Neural crest cell (in vitro differentiated cells): ENCODE measurements around the gene RALY. TPM values are rescaled to one million over a fixed set of nuclear protein-coding genes. Genes with fewer than 3 reads are reported as not detected.
A peak's percentile ranks its signal among the peaks of the same experiment; 100 is the strongest.

ENCODE experiments used
- DNase-seq: peaks from one replicate; pipeline ENCODE4 v3.0.0; 2021; ENCODE audit warnings: low read depth, mixed read lengths, low spot score
- H3K27ac Mint-ChIP-seq: one replicate; pipeline ENCODE4 v1.8.0; 2021; ENCODE audit warnings: mild to moderate bottlenecking, mixed read lengths; ENCODE audit not compliant: unreplicated experiment
- H3K27me3 Mint-ChIP-seq: 2 replicates; pipeline ENCODE4 v1.8.0; 2021; ENCODE audit warnings: low read depth, mild to moderate bottlenecking, mixed read lengths
- H3K36me3 Mint-ChIP-seq: 2 replicates; pipeline ENCODE4 v1.8.0; 2021; ENCODE audit warnings: low read depth, mild to moderate bottlenecking, mixed read lengths
- H3K4me1 Mint-ChIP-seq: 2 replicates; pipeline ENCODE4 v1.8.0; 2021; ENCODE audit warnings: mixed read lengths
- H3K4me3 Mint-ChIP-seq: one replicate; pipeline ENCODE4 v1.8.0; 2021; ENCODE audit warnings: mild to moderate bottlenecking, mixed read lengths
- H3K9me3 Mint-ChIP-seq: 2 replicates; pipeline ENCODE4 v1.8.0; 2021; ENCODE audit warnings: mixed read lengths
- total RNA-seq: library from RNA; stranded (reverse); gene quantifications from 2 replicates; pipeline ENCODE4 v1.2.1, GENCODE V29; 2021
- TF ChIP-seq, protein P1 (sequence below): fragments of 200-600 bp; sonication (generic); conservative IDR thresholded peaks from 2 replicates; pipeline ENCODE4 v1.5.0; 2021; ENCODE audit warnings: antibody characterized with exemption, mild to moderate bottlenecking

The RALY gene
- total RNA-seq, 1 donor from 2014 or later = 313 TPM

GRCh38 chr20:33994222-33994913, 657 bp downstream of the RALY start:
- Mint-ChIP-seq H3K9me3 (no peaks in the 10 kb centered on the region), H3K4me1 (peaks cover 65% of the 10 kb centered on the region), H3K36me3 (peaks cover 3% of the 10 kb centered on the region), H3K4me3 (peak overlapping the region; percentile 98), H3K27ac (peak overlapping the region; percentile 97), H3K27me3 (no peaks in the 10 kb centered on the region)
- TF ChIP-seq, protein P1, sequence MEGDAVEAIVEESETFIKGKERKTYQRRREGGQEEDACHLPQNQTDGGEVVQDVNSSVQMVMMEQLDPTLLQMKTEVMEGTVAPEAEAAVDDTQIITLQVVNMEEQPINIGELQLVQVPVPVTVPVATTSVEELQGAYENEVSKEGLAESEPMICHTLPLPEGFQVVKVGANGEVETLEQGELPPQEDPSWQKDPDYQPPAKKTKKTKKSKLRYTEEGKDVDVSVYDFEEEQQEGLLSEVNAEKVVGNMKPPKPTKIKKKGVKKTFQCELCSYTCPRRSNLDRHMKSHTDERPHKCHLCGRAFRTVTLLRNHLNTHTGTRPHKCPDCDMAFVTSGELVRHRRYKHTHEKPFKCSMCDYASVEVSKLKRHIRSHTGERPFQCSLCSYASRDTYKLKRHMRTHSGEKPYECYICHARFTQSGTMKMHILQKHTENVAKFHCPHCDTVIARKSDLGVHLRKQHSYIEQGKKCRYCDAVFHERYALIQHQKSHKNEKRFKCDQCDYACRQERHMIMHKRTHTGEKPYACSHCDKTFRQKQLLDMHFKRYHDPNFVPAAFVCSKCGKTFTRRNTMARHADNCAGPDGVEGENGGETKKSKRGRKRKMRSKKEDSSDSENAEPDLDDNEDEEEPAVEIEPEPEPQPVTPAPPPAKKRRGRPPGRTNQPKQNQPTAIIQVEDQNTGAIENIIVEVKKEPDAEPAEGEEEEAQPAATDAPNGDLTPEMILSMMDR = no peak
- peak; percentile 84 for DNase-seq

- Mint-ChIP-seq H3K36me3 (peaks cover 3% of the 10 kb centered on the region), H3K4me1 (peaks cover 74% of the 10 kb centered on the region), H3K9me3 (no peaks in the 10 kb centered on the region), H3K4me3 (peak overlapping the region; percentile 98), H3K27ac (peak overlapping the region; percentile 47), H3K27me3 (no peaks in the 10 kb centered on the region)
- TF ChIP-seq, protein P1 = no peak
- DNase-seq = no peak
Measured at GRCh38 chr20:33995053-33995831, 1.5 kb downstream of the RALY start.

GRCh38 chr20:33999025-33999649, 5.4 kb downstream of the RALY start:
- DNase-seq = no peak
- peak overlapping the region; percentile 40 for H3K4me3 Mint-ChIP-seq
- TF ChIP-seq, protein P1 = no peak
- peaks cover 6% of the 10 kb centered on the region for H3K36me3 Mint-ChIP-seq
- H3K27ac Mint-ChIP-seq = no peak overlapping the region
- H3K4me1 Mint-ChIP-seq = peaks cover 73% of the 10 kb centered on the region
- no peaks in the 10 kb centered on the region for H3K27me3 Mint-ChIP-seq
- H3K9me3 Mint-ChIP-seq = no peaks in the 10 kb centered on the region

- Mint-ChIP-seq H3K36me3 (peaks cover 6% of the 10 kb centered on the region), H3K27me3 (no peaks in the 10 kb centered on the region), H3K4me1 (peaks cover 60% of the 10 kb centered on the region), H3K4me3 (no peak overlapping the region), H3K9me3 (no peaks in the 10 kb centered on the region), H3K27ac (no peak overlapping the region)
- DNase-seq = no peak
- TF ChIP-seq, protein P1 = no peak
Measured at GRCh38 chr20:34001378-34001777, 7.7 kb downstream of the RALY start.

DNA sequence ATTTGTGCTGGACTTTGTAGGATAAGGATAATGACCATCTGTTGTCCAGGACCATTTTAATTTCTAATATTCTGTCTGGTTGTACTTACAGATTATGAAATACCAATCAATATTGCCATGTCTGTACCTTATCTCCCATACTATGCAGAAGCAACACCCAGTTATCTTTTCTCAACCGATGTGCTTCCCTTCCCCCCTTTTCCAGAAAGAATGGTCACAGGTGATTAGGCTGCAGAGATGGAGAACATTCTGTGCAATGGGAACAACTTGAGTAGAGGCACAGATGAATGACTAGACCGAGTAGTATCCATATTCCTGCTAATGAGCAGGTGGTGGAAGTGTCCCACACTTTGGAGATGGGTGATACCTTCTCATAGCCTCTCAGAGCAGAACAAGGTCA, 10.5 kb downstream of the RALY start:
- peaks cover 9% of the 10 kb centered on the region for H3K36me3 Mint-ChIP-seq
- no peak overlapping the region for H3K4me3 Mint-ChIP-seq
- TF ChIP-seq, protein P1 = no peak
- peaks cover 5% of the 10 kb centered on the region for H3K9me3 Mint-ChIP-seq
- H3K4me1 Mint-ChIP-seq = peaks cover 48% of the 10 kb centered on the region
- no peaks in the 10 kb centered on the region for H3K27me3 Mint-ChIP-seq
- no peak for DNase-seq
- no peak overlapping the region for H3K27ac Mint-ChIP-seq
